ENCODE data around the gene COL12A1. TPM values are rescaled to one million over a fixed set of nuclear protein-coding genes. Genes with fewer than 3 reads are reported as not detected.

Gene COL12A1
- total RNA-seq, 2 experiments from 2014 or later: not detected

DNA sequence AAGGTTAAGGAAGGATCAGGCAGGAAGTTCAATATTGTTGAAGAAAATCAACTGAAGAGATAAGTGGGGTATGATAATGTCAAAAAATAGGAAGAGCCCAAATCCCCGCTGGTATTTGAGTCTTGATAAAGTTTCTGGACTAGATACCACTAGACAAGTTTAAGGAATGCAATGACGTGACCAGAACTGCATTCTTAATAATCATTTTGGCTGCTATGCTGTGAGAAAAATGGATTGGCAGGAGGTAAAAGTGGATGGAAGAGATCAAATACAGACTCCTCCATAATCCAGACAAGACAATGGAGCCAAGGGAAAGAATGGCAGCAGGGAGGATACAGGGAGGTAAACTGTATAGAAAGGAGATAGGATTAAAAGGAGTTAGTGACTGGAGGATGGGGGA lies 128.2 kb downstream of the COL12A1 start:
- no peaks in the 10 kb centered on the region for H4K20me1 ChIP-seq (ENCODE audit: insufficient read depth, low read length)
- no peaks in the 10 kb centered on the region for H3K79me2 ChIP-seq (ENCODE audit: insufficient read depth, low read depth, low read length)
- intact Hi-C loops (cut with micrococcal nuclease; ENCODE audit: unreplicated experiment): no loop called here
- no peaks in the 10 kb centered on the region for H3K9me3 ChIP-seq (ENCODE audit: low read length)
- H2AFZ ChIP-seq (ENCODE audit: low read length): no peak overlapping the region
- TF ChIP-seq, protein P1, sequence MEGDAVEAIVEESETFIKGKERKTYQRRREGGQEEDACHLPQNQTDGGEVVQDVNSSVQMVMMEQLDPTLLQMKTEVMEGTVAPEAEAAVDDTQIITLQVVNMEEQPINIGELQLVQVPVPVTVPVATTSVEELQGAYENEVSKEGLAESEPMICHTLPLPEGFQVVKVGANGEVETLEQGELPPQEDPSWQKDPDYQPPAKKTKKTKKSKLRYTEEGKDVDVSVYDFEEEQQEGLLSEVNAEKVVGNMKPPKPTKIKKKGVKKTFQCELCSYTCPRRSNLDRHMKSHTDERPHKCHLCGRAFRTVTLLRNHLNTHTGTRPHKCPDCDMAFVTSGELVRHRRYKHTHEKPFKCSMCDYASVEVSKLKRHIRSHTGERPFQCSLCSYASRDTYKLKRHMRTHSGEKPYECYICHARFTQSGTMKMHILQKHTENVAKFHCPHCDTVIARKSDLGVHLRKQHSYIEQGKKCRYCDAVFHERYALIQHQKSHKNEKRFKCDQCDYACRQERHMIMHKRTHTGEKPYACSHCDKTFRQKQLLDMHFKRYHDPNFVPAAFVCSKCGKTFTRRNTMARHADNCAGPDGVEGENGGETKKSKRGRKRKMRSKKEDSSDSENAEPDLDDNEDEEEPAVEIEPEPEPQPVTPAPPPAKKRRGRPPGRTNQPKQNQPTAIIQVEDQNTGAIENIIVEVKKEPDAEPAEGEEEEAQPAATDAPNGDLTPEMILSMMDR (conservative IDR thresholded peaks at IDR 0.05; ENCODE audit: low read length): no peak
- no peak for TF ChIP-seq EZH2phosphoT487 (IDR thresholded peaks at IDR 0.05; ENCODE audit: borderline replicate concordance, low read depth, low read length)
- ChIA-PET POLR2A (interaction anchor here (0.7 kb wide), 1 partner anchor 50 kb away, joined by 4 read pairs; no protein-coding TSS in a partner anchor), CTCF (ENCODE audit: unreplicated experiment) (no interaction called here)
- no peak overlapping the region for H3K4me2 ChIP-seq (ENCODE audit: low read length)
- no peaks in the 10 kb centered on the region for H3K9me2 ChIP-seq (ENCODE audit: insufficient read depth, low read length)
- H3K36me3 ChIP-seq (ENCODE audit: insufficient read depth, low read length): no peaks in the 10 kb centered on the region
- no TSS peak for BruUV-seq (replicated peaks)
- DNase-seq (ENCODE audit: low spot score): no peak
- no peak overlapping the region for H3K4me3 ChIP-seq (ENCODE audit: low read depth, low read length, poor library complexity, severe bottlenecking)
- H3K27ac ChIP-seq (ENCODE audit: low read depth, low read length, poor library complexity, severe bottlenecking): no peak overlapping the region
- no peaks in the 10 kb centered on the region for H3K4me1 ChIP-seq (ENCODE audit: insufficient read depth, low read length, poor library complexity, severe bottlenecking)

DNA sequence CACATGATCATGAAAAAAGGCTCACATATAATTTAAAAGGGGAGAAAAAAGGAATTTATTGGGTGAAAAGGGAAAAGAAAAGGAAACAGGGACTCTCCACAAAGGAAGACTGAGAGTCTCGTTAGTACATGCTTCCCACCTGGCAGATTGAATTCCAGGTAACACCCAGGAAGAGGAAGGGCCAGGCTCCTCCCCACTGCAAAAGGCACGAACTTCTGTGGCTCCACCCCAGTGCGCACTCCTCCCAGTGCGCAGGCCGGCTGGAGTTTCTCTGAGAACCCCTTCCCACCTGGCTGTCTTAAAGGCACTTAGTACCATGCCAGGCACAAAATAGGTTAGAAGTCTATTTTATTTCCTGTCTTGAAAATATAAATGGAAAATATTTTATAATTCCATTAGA lies 129.8 kb downstream of the COL12A1 start:
- Histone ChIP-seq H2AFZ (ENCODE audit: low read length) (no peak overlapping the region), H3K27ac (ENCODE audit: low read depth, low read length, poor library complexity, severe bottlenecking) (no peak overlapping the region), H3K9me2 (ENCODE audit: insufficient read depth, low read length) (no peaks in the 10 kb centered on the region), H3K4me2 (ENCODE audit: low read length) (no peak overlapping the region), H4K20me1 (ENCODE audit: insufficient read depth, low read length) (no peaks in the 10 kb centered on the region), H3K36me3 (ENCODE audit: insufficient read depth, low read length) (no peaks in the 10 kb centered on the region), H3K79me2 (ENCODE audit: insufficient read depth, low read depth, low read length) (no peaks in the 10 kb centered on the region), H3K4me1 (ENCODE audit: insufficient read depth, low read length, poor library complexity, severe bottlenecking) (no peaks in the 10 kb centered on the region), H3K4me3 (ENCODE audit: low read depth, low read length, poor library complexity, severe bottlenecking) (no peak overlapping the region), H3K9me3 (ENCODE audit: low read length) (no peaks in the 10 kb centered on the region)
- BruUV-seq (replicated peaks): no TSS peak
- TF ChIP-seq, protein P1 (conservative IDR thresholded peaks at IDR 0.05; ENCODE audit: low read length): no peak
- no peak for TF ChIP-seq EZH2phosphoT487 (IDR thresholded peaks at IDR 0.05; ENCODE audit: borderline replicate concordance, low read depth, low read length)
- intact Hi-C loops (cut with micrococcal nuclease; ENCODE audit: unreplicated experiment): no loop called here
- POLR2A ChIA-PET: no interaction called here
- CTCF ChIA-PET (ENCODE audit: unreplicated experiment): no interaction called here
- no peak for DNase-seq (ENCODE audit: low spot score)

DNA sequence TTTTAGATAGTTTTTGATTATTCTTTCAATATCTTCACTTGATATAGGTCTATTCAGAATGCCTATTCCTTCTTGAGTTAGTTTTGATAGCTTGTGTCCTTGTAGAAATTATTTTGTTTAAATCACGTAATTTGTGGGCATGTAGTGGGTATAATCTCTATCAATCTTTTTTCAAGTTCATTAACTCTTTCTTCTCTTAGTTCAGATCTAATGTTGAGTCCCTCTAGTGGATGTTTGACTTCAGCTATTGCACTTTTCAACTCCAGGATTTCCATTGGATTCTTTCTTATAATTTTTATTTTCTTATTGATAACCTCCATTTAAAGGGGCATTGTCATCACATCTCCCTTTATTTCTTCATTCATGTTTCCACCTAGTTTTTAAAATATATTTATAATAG lies 135.6 kb downstream of the COL12A1 start:
- BruUV-seq (replicated peaks): no TSS peak
- no peak for DNase-seq (ENCODE audit: low spot score)
- H3K4me1 ChIP-seq (ENCODE audit: insufficient read depth, low read length, poor library complexity, severe bottlenecking): no peaks in the 10 kb centered on the region
- no peak overlapping the region for H3K4me3 ChIP-seq (ENCODE audit: low read depth, low read length, poor library complexity, severe bottlenecking)
- H3K36me3 ChIP-seq (ENCODE audit: insufficient read depth, low read length): no peaks in the 10 kb centered on the region
- H3K4me2 ChIP-seq (ENCODE audit: low read length): no peak overlapping the region
- no peak overlapping the region for H3K27ac ChIP-seq (ENCODE audit: low read depth, low read length, poor library complexity, severe bottlenecking)
- no peaks in the 10 kb centered on the region for H3K79me2 ChIP-seq (ENCODE audit: insufficient read depth, low read depth, low read length)
- H3K9me2 ChIP-seq (ENCODE audit: insufficient read depth, low read length): no peaks in the 10 kb centered on the region
- TF ChIP-seq, protein P1 (conservative IDR thresholded peaks at IDR 0.05; ENCODE audit: low read length): no peak
- no peak overlapping the region for H2AFZ ChIP-seq (ENCODE audit: low read length)
- intact Hi-C loops (cut with micrococcal nuclease; ENCODE audit: unreplicated experiment): no loop called here
- no peaks in the 10 kb centered on the region for H3K9me3 ChIP-seq (ENCODE audit: low read length)
- H4K20me1 ChIP-seq (ENCODE audit: insufficient read depth, low read length): no peaks in the 10 kb centered on the region
- ChIA-PET CTCF (ENCODE audit: unreplicated experiment) (no interaction called here), POLR2A (interaction anchor here (1.0 to 1.3 kb wide), 2 partner anchors 10 to 12 kb away, joined by 3 to 6 read pairs; no protein-coding TSS in a partner anchor)
